Spleen (tissue), 11 donors: Measurements from ENCODE around the gene DPYSL4. TPM values are rescaled to one million over a fixed set of nuclear protein-coding genes. Genes with fewer than 3 reads are reported as not detected.

Experiments
- DNase-seq: peaks from one replicate; pipeline ENCODE4 v3.0.0-alpha.2; 2020
- H3K27ac ChIP-seq, 8 donors: fragments of 200-600 bp; sonication (generic) in 7 of 8; 1 replicate in 4 of 8; 2 replicates in 4 of 8; pipeline versions ENCODE4 v1.5.0 to v1.8.0; 2016 to 2021; ENCODE audit warnings: inconsistent platforms in 4 of 8, mild to moderate bottlenecking in 4 of 8, moderate library complexity in 1 of 8
- H3K27me3 ChIP-seq, 7 donors: fragments of 200-600 bp; sonication (generic) in 6 of 7; replicated peaks in 1 of 7; 1 replicate in 4 of 7; 2 replicates in 3 of 7; pipeline versions ENCODE4 v1.5.0 to v1.8.0; 2016 to 2021; ENCODE audit warnings: inconsistent platforms in 3 of 7, mild to moderate bottlenecking in 1 of 7
- H3K36me3 ChIP-seq, 6 donors: fragments of 200-600 bp; sonication (generic) in 5 of 6; 1 replicate in 4 of 6; 2 replicates in 2 of 6; pipeline versions ENCODE4 v1.5.0 to v1.8.0; 2016 to 2021; ENCODE audit warnings: inconsistent platforms in 2 of 6
- H3K4me1 ChIP-seq, 6 donors: fragments of 200-600 bp; sonication (generic) in 5 of 6; 1 replicate in 3 of 6; 2 replicates in 3 of 6; pipeline versions ENCODE4 v1.5.0 to v1.8.0; 2016 to 2021; ENCODE audit warnings: inconsistent platforms in 3 of 6
- H3K4me3 ChIP-seq, 8 donors: fragments of 200-600 bp; sonication (generic) in 7 of 8; 1 replicate in 4 of 8; 2 replicates in 4 of 8; pipeline versions ENCODE4 v1.5.0 to v1.8.0; 2016 to 2021; ENCODE audit warnings: inconsistent platforms in 4 of 8, mild to moderate bottlenecking in 4 of 8, moderate library complexity in 2 of 8
- H3K9me3 ChIP-seq, 8 donors: fragments of 200-600 bp; sonication (generic) in 7 of 8; 1 replicate in 4 of 8; 2 replicates in 4 of 8; pipeline versions ENCODE4 v1.5.0 to v1.8.0; 2016 to 2021; ENCODE audit warnings: inconsistent platforms in 4 of 8
- POLR2A ChIP-seq, 3 donors: fragments of 450-650 bp; IDR thresholded peaks; one replicate each; pipeline ENCODE4 v1.5.1; 2017; ENCODE audit warnings: antibody characterized with exemption in 3 of 3, mild to moderate bottlenecking in 1 of 3
- POLR2AphosphoS5 ChIP-seq, 3 donors: sonication (generic); formaldehyde crosslinking; IDR thresholded peaks; one replicate each; pipeline ENCODE4 v1.5.1; 2017; ENCODE audit warnings: antibody characterized with exemption in 3 of 3
- WGBS, 5 donors: extraction: QIAGEN DNeasy Blood & Tissue Kit in 3 of 5; methylation state at CpG; one replicate each; pipeline versions ENCODE4 v1.1.5 to v1.1.7; 2013 to 2018; 5-methylcytosine and 5-hydroxymethylcytosine counted together
- intact Hi-C: fragments of 100-400 bp; cut with DNase I; formaldehyde crosslinking; loops from one replicate; pipeline ENCODE4 v1.15.0; 2023; ENCODE audit warnings: low total_unique reads
- polyA plus RNA-seq, 3 donors: library from polyadenylated mRNA; stranded (reverse); fragments of 200-250 nt; gene quantifications; one replicate each; pipeline ENCODE4 v1.2.1, GENCODE V29; 2013
- total RNA-seq, 7 donors: library from RNA; depleted of rRNA in 3 of 7; stranded (reverse); fragments of >200 nt in 3 of 7; fragmentation: NEBNext Ultra II Directional in 4 of 7; extraction: Animal tissue kit (Norgen Biotek cat#: 25700) in 4 of 7; gene quantifications; one replicate each; pipeline versions ENCODE4 v1.1.0 to v1.2.1, GENCODE V29; 2016 to 2021
- TF ChIP-seq, protein P1 (sequence below), 11 experiments: fragments of 200-600 bp in 7 of 11; fragments of 450-650 bp in 4 of 11; sonication (generic) in 4 of 11; IDR thresholded peaks in 8 of 11; conservative IDR thresholded peaks in 3 of 11; 1 replicate in 7 of 11; 2 replicates in 4 of 11; pipeline versions ENCODE4 v1.4.0 to v1.8.0; 2016 to 2021; ENCODE audit warnings: antibody characterized with exemption in 11 of 11, inconsistent platforms in 4 of 11, mild to moderate bottlenecking in 1 of 11
- donor health status: healthy with polysubstance abuse.
- donor health status: DM: no; HTN: no; CAD: no; lungs with moderate emphysema.
- donor health status: DM: no; HTN: no; CAD: no.
- donor health status: Bipolar disorder and iron deficiency.
- donor health status: healthy.
- donor health status: DM: no; HTN: no; CAD: no.
- donor health status: DM: yes; HTN: yes; CAD: no.

Gene DPYSL4
- total and polyA plus RNA-seq, 10 donors, result 0.55 to 6.0 (median 1.0) TPM; not detected in 1

DNA sequence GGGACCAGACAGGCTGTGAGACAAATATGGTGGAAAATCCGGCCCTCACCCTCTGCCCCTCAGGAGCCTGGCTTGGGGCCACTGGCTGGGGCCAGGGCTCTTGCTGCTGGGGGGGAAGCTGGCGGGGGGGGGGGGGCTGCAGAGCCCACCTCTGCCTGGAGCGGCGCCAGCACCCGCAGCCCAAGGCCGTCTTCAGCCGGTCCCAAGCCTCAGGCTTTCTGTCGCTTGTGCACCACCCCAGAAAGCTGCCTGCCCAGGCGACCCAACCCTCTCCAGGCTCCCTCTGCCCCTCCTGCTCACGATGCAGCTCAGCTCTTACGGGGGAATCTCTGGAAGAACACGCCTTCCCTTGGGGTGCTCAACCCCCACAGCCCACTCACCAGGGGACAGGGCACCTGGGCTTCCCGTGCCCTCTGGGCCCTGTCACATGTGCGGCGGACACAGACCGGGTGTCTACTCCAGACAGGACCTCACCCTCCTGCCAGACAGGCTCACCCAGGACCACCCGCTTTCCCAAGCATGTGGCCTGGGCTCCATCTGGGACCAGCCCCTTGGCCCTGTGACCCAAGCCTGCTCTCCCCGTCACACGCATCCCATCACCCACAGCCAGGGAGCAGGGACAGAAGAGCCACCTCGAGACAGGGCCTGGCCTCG lies 43.9 kb downstream of the DPYSL4 start:
- peaks cover 0 to 3% (median 0%) of the 10 kb centered on the region in 6 donors for H3K36me3 ChIP-seq
- H3K9me3 ChIP-seq, result no peaks in the 10 kb centered on the region
- 52 to 100% (median 79%) methylated on average over 4 to 21 of the region's 21 CpGs for WGBS, 5 donors
- TF ChIP-seq, protein P1, sequence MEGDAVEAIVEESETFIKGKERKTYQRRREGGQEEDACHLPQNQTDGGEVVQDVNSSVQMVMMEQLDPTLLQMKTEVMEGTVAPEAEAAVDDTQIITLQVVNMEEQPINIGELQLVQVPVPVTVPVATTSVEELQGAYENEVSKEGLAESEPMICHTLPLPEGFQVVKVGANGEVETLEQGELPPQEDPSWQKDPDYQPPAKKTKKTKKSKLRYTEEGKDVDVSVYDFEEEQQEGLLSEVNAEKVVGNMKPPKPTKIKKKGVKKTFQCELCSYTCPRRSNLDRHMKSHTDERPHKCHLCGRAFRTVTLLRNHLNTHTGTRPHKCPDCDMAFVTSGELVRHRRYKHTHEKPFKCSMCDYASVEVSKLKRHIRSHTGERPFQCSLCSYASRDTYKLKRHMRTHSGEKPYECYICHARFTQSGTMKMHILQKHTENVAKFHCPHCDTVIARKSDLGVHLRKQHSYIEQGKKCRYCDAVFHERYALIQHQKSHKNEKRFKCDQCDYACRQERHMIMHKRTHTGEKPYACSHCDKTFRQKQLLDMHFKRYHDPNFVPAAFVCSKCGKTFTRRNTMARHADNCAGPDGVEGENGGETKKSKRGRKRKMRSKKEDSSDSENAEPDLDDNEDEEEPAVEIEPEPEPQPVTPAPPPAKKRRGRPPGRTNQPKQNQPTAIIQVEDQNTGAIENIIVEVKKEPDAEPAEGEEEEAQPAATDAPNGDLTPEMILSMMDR (IDR thresholded peaks at IDR 0.05 in 8 of 11, conservative IDR thresholded peaks at IDR 0.05 in 3 of 11), result no peak
- TF ChIP-seq POLR2AphosphoS5 (IDR thresholded peaks at IDR 0.05) (no peak), POLR2A (IDR thresholded peaks at IDR 0.05) (no peak)
- DNase-seq, result no peak
- peak overlapping the region; percentile 69 to 87 (median 76) for H3K27ac ChIP-seq
- H3K4me1 ChIP-seq, result peaks cover 3 to 50% (median 37%) of the 10 kb centered on the region in 6 donors
- intact Hi-C loops, result no loop called here
- H3K4me3 ChIP-seq, result peak overlapping the region in 6 of 8 donors; percentile 27 to 63 (median 40)
- H3K27me3 ChIP-seq, result no peaks in the 10 kb centered on the region

DNA sequence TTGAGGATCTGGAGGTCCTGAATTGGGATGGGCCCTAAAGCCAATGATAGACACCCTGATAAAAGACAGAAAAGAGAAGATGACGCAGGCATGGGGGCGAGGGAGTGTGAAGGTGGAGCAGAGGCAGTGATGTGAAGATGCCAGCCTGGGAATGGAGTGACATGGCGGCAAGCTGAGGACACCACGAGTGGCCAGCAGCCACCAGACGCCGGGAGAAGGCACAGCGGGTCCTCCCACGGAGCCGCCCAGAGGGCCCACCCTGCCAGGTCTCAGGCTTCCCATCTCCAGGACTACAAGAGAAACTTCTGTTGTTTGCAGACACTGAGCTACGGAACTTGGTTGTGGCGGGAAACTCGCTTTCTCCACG lies 44.9 kb downstream of the DPYSL4 start:
- H3K36me3 ChIP-seq, result peaks cover 0 to 3% (median 0%) of the 10 kb centered on the region in 6 donors
- H3K4me1 ChIP-seq, result peaks cover 3 to 45% (median 35%) of the 10 kb centered on the region in 6 donors
- no peaks in the 10 kb centered on the region for H3K9me3 ChIP-seq
- H3K4me3 ChIP-seq, result no peak overlapping the region
- intact Hi-C loops, result no loop called here
- H3K27ac ChIP-seq, result no peak overlapping the region
- H3K27me3 ChIP-seq, result no peaks in the 10 kb centered on the region
- whole genome bisulfite sequencing, 5 donors, result 70 to 93% (median 76%) methylated on average over 13 of the region's 13 CpGs
- TF ChIP-seq, protein P1 (IDR thresholded peaks at IDR 0.05 in 8 of 11, conservative IDR thresholded peaks at IDR 0.05 in 3 of 11), result no peak
- TF ChIP-seq POLR2A (IDR thresholded peaks at IDR 0.05) (no peak), POLR2AphosphoS5 (IDR thresholded peaks at IDR 0.05) (no peak)
- DNase-seq, result no peak

DNA sequence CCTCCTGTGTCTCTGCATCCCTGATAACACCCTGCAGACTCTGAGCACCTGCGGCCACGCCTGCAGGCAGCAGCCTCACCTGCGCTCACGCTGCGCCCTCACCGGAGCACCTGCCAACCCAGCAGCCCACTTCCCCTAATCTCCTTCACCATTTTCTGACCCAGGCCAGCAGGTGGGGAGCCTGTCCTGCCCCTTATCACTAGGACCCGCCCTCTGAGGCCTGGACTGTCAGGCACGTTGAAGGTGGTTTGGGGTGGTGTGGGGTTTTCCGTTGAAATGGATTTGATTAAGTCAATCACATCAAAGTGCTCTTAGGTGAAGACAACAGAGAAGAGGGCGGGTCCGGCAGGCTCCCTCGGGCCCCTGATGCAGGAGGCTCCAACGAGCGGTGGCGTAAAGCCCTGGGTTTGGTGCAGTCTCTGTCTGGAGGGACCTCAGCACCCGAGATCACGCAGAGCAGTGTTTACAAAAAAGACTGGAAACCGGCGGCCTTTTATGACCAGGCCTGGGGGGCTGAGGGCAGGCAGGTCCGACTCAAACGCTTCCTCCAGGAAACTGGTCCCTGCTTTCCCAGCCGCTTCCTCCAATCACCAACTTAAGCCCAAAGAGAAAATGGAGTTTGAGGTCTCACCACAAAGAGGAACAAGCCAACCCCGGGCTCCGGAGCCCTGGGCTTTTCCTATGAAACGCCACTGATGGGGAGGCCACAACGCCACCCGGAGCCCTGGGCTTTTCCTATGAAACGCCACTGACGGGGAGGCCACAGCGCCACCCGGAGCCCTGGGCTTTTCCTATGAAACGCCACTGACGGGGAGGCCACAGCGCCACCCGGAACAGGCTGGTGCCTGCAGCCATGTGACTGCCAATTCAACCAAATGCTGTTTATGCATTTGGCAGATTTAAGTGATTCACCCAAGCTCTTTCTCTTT lies 45.5 kb downstream of the DPYSL4 start:
- 26 to 56% (median 33%) methylated on average over 35 of the region's 35 CpGs for WGBS, 5 donors
- Histone ChIP-seq H3K27ac (peak overlapping the region in 3 of 8 donors; percentile 10 to 54 (median 38)), H3K36me3 (peaks cover 0 to 3% (median 0%) of the 10 kb centered on the region in 6 donors), H3K9me3 (no peaks in the 10 kb centered on the region), H3K4me1 (peaks cover 3 to 44% (median 35%) of the 10 kb centered on the region in 6 donors), H3K27me3 (no peaks in the 10 kb centered on the region), H3K4me3 (peak overlapping the region in 2 of 8 donors; percentile 9 to 43)
- TF ChIP-seq POLR2AphosphoS5 (IDR thresholded peaks at IDR 0.05) (no peak), POLR2A (IDR thresholded peaks at IDR 0.05) (no peak)
- TF ChIP-seq, protein P1 (IDR thresholded peaks at IDR 0.05 in 8 of 11, conservative IDR thresholded peaks at IDR 0.05 in 3 of 11), result no peak
- DNase-seq, result no peak
- intact Hi-C loops, result no loop called here

DNA sequence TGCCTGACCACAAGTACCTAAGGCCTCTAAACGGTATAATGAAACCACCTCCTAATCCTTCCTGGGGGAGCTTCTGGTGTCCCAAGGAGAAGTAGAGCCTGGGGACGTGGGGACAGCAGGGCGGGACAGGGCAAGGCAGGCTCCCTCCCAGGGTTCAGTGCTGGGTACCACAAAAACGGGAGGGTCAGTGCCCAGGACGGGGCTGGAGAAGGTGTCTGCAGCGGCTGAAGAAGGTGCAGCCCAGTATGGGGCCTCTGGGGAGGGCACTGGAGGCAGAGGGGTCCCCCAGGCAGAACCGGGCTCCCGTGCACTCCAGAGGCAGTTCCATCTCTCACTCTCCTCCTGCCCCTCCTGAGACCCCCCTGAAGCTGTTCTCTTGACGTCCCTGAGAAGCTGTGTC lies 46.2 kb downstream of the DPYSL4 start:
- DNase-seq, result no peak
- H3K36me3 ChIP-seq, result no peaks in the 10 kb centered on the region
- peak overlapping the region in 2 of 8 donors; percentile 38 to 54 for H3K27ac ChIP-seq
- 63 to 85% (median 68%) methylated on average over 6 to 9 of the region's 9 CpGs for WGBS, 5 donors
- H3K4me1 ChIP-seq, result peaks cover 3 to 44% (median 35%) of the 10 kb centered on the region in 6 donors
- intact Hi-C loops, result no loop called here
- H3K27me3 ChIP-seq, result no peaks in the 10 kb centered on the region
- H3K4me3 ChIP-seq, result no peak overlapping the region
- H3K9me3 ChIP-seq, result no peaks in the 10 kb centered on the region
- TF ChIP-seq POLR2AphosphoS5 (IDR thresholded peaks at IDR 0.05), result no peak
- TF ChIP-seq POLR2A (IDR thresholded peaks at IDR 0.05), result no peak
- TF ChIP-seq, protein P1 (IDR thresholded peaks at IDR 0.05 in 8 of 11, conservative IDR thresholded peaks at IDR 0.05 in 3 of 11), result no peak
